Heart left ventricle (tissue), 16 donors: ENCODE measurements around the gene AFDN. TPM values are rescaled to one million over a fixed set of nuclear protein-coding genes. Genes with fewer than 3 reads are reported as not detected.

Experiments used
- ATAC-seq, 4 donors: fragments of 200-7000 bp; cut with Tn5 transposase; one replicate each; pipeline ENCODE4 v1.9.1; 2020 to 2022; ENCODE audit warnings: moderate library complexity in 4 of 4, mild to moderate bottlenecking in 3 of 4, moderate number of reproducible peaks in 1 of 4
- DNase-seq, 5 donors: peaks; one replicate each; pipeline ENCODE4 v3.0.0-alpha.2; 2020
- H3K27ac ChIP-seq, 12 donors: fragments of 200-600 bp; sonication (generic) in 4 of 12; one replicate each; pipeline versions ENCODE4 v1.5.0 to v1.8.0; 2016 to 2022; ENCODE audit warnings: mild to moderate bottlenecking in 2 of 12
- H3K27me3 ChIP-seq, 9 donors: fragments of 200-600 bp; sonication (generic) in 2 of 9; one replicate each; pipeline versions ENCODE4 v1.5.1 to v1.8.0; 2016 to 2022; ENCODE audit warnings: mild to moderate bottlenecking in 3 of 9
- H3K36me3 ChIP-seq, 9 donors: fragments of 200-600 bp; sonication (generic) in 2 of 9; one replicate each; pipeline versions ENCODE4 v1.5.0 to v1.8.0; 2018 to 2022; ENCODE audit warnings: mild to moderate bottlenecking in 2 of 9
- H3K4me1 ChIP-seq, 12 donors: fragments of 200-600 bp; sonication (generic) in 4 of 12; one replicate each; pipeline versions ENCODE4 v1.5.0 to v1.8.0; 2016 to 2022; ENCODE audit warnings: mild to moderate bottlenecking in 3 of 12
- H3K4me3 ChIP-seq, 12 donors: fragments of 200-600 bp; sonication (generic) in 4 of 12; one replicate each; pipeline versions ENCODE4 v1.5.0 to v1.8.0; 2017 to 2022; ENCODE audit warnings: mild to moderate bottlenecking in 9 of 12, moderate library complexity in 4 of 12
- H3K9me3 ChIP-seq, 12 donors: fragments of 200-600 bp; sonication (generic) in 4 of 12; one replicate each; pipeline versions ENCODE4 v1.5.0 to v1.8.0; 2016 to 2022; ENCODE audit warnings: mild to moderate bottlenecking in 1 of 12
- POLR2A ChIP-seq, 2 donors: fragments of 450-650 bp; IDR thresholded peaks; one replicate each; pipeline ENCODE4 v1.6.1; 2017; ENCODE audit warnings: antibody characterized with exemption in 2 of 2, mild to moderate bottlenecking in 2 of 2, moderate library complexity in 2 of 2
- WGBS, 4 donors: extraction: QIAGEN DNeasy Blood & Tissue Kit in 2 of 4; methylation state at CpG; one replicate each; pipeline versions ENCODE4 v1.1.5 to v1.1.7; 2013 to 2018; 5-methylcytosine and 5-hydroxymethylcytosine counted together
- intact Hi-C, 10 donors: fragments of 100-400 bp; cut with DNase I; formaldehyde crosslinking; loops; one replicate each; pipeline versions ENCODE4 v1.11.1 to v1.14.2; 2022
- polyA plus RNA-seq, 2 donors: library from polyadenylated mRNA; stranded (reverse); fragments of 200-250 nt; gene quantifications; one replicate each; pipeline ENCODE4 v1.2.3, GENCODE V29; 2013
- total RNA-seq, 9 donors: library from RNA; depleted of rRNA in 2 of 9; stranded (reverse); fragments of >200 nt in 2 of 9; fragmentation: NEBNext Ultra II Directional in 3 of 9; extraction: Animal tissue kit (Norgen Biotek cat#: 25700) in 3 of 9; gene quantifications; one replicate each; pipeline versions ENCODE4 v1.1.0 to v1.2.4, GENCODE V29; 2016 to 2023
- TF ChIP-seq, protein P1 (sequence below), 12 donors: fragments of 200-600 bp; sonication (generic) in 4 of 12; IDR thresholded peaks; one replicate each; pipeline versions ENCODE4 v1.5.0 to v1.8.0; 2018 to 2022; ENCODE audit warnings: antibody characterized with exemption in 12 of 12, mild to moderate bottlenecking in 5 of 12
- donor health status: ischemic (EF 13 %, LVEDD 7.1; RV severe dilation, severe dysfunction).
- donor health status: healthy with polysubstance abuse.
- donor health status: DM: no; HTN: yes; CAD: no.
- donor health status: DM: no; HTN: no; CAD: no.
- donor health status: ischemic (EF 25% LVEDD 6.9; RV normal size, moderate dysfunction).
- donor health status: ischemic (EF 25% LVEDD 5.7; RV mildly dilated, moderate dysfunction).
- donor health status: healthy.
- donor health status: DM: yes; HTN: yes; CAD: no.
- donor health status: ischemic (EF 35%, LVEDD 5.7; RV mildly dilated, moderate dysfunction).
- donor health status: nonischemic (EF 11% LVEDD 7.7; RV severe dilation, severe dysfunction).
- donor health status: DM: yes; HTN: yes; CAD: no.
- donor health status: PGD.
- donor health status: ischemic (EF 29% LVEDD 5.4; RV normal size, mild dysfunction).
- donor health status: nonischemic (EF 23%, LVEDD 6.1; RV moderate dilation, normal function).

Gene AFDN
- total and polyA plus RNA-seq, 11 donors, result 27.6 to 100 (median 50.4) TPM

- Histone ChIP-seq H3K27ac (peak overlapping the region in 7 of 12 donors; percentile 2 to 62 (median 31)), H3K4me3 (peak overlapping the region in 1 of 12 donors; percentile 18), H3K9me3 (no peaks in the 10 kb centered on the region), H3K4me1 (peaks cover 0 to 22% (median 9%) of the 10 kb centered on the region in 12 donors), H3K36me3 (peaks cover 0 to 67% (median 37%) of the 10 kb centered on the region in 9 donors), H3K27me3 (no peaks in the 10 kb centered on the region)
- ATAC-seq (peak; percentile 96 to 99 (median 98)), DNase-seq (peak in 4 of 5 donors; percentile 34 to 71 (median 62))
- TF ChIP-seq POLR2A (IDR thresholded peaks at IDR 0.05), result peak in 1 of 2 donors; percentile 37
- TF ChIP-seq, protein P1, sequence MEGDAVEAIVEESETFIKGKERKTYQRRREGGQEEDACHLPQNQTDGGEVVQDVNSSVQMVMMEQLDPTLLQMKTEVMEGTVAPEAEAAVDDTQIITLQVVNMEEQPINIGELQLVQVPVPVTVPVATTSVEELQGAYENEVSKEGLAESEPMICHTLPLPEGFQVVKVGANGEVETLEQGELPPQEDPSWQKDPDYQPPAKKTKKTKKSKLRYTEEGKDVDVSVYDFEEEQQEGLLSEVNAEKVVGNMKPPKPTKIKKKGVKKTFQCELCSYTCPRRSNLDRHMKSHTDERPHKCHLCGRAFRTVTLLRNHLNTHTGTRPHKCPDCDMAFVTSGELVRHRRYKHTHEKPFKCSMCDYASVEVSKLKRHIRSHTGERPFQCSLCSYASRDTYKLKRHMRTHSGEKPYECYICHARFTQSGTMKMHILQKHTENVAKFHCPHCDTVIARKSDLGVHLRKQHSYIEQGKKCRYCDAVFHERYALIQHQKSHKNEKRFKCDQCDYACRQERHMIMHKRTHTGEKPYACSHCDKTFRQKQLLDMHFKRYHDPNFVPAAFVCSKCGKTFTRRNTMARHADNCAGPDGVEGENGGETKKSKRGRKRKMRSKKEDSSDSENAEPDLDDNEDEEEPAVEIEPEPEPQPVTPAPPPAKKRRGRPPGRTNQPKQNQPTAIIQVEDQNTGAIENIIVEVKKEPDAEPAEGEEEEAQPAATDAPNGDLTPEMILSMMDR (IDR thresholded peaks at IDR 0.05), result peak in 2 of 12 donors; percentile 18 to 22
- 17 to 35% (median 24%) methylated on average over 10 of the region's 10 CpGs for WGBS, 4 donors
- intact Hi-C loops, result loop anchor here in 9 of 10 donors (2.0 to 10.0 kb wide), 6 partner anchors 145 to 448 kb away; no protein-coding TSS in a partner anchor
These were observed 80.2 kb downstream of the AFDN start for GRCh38 chr6:167906899-167907298.

DNA sequence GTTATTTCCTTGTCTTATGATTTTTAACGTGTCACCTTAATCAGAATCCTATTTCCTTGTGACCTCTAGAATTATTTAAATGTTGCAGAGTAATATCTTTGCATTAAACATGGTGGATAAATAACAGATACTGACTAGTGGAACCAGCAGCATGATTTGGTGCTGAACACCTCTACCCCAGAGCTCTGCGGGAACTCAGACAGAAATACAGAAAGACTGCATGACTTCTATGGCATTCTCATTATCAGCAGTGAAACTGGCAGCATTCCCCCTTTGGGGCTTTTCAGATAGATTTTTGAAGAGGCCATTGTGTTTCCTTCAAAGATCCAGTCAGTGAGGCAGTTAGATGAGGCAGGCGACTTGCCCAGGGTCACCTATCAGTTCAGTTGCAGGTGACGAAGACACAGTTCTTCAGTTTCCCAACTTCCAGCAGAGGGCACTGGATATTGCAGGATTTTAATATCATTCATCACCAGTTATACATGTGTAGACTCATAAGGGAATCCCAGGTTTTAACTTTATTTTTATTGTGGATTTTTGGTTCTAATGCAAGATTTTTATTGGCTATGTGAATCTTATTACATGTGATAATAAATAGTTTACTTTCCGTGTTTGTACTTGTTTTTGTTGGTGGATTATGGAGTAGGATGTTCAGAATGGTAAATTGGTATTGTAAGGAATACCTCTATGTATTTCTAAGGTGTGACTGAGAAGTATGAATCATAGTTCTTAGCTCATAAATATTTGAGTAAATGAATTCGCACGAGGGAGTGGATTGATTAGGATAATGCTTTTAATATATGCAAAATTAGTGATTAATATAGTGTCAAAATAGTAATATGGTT lies 81.3 kb downstream of the AFDN start:
- WGBS, 4 donors, result 54 to 81% (median 72%) methylated on average over 7 of the region's 7 CpGs
- no peaks in the 10 kb centered on the region for H3K27me3 ChIP-seq
- no peaks in the 10 kb centered on the region for H3K9me3 ChIP-seq
- intact Hi-C loops, result loop anchor here in 9 of 10 donors (1.0 to 10.0 kb wide), 7 partner anchors 144 to 447 kb away; no protein-coding TSS in a partner anchor
- H3K4me1 ChIP-seq, result peaks cover 0 to 22% (median 9%) of the 10 kb centered on the region in 12 donors
- peak overlapping the region in 1 of 12 donors; percentile 62 for H3K27ac ChIP-seq
- TF ChIP-seq POLR2A (IDR thresholded peaks at IDR 0.05), result no peak
- TF ChIP-seq, protein P1 (IDR thresholded peaks at IDR 0.05), result peak; percentile 33 to 77 (median 62)
- no peak for DNase-seq
- ATAC-seq, result peak in 2 of 4 donors; percentile 61 to 64
- peaks cover 0 to 69% (median 33%) of the 10 kb centered on the region in 9 donors for H3K36me3 ChIP-seq
- peak overlapping the region in 1 of 12 donors; percentile 12 for H3K4me3 ChIP-seq

GRCh38 chr6:167910007-167910406 lies 83.3 kb downstream of the AFDN start:
- DNase-seq (no peak), ATAC-seq (no peak)
- TF ChIP-seq, protein P1 (IDR thresholded peaks at IDR 0.05), result no peak
- TF ChIP-seq POLR2A (IDR thresholded peaks at IDR 0.05), result no peak
- no peak overlapping the region for H3K27ac ChIP-seq
- no peaks in the 10 kb centered on the region for H3K27me3 ChIP-seq
- intact Hi-C loops, result loop anchor here in 4 of 10 donors (2.0 to 10.0 kb wide), 5 partner anchors 145 to 695 kb away; no protein-coding TSS in a partner anchor
- H3K36me3 ChIP-seq, result peaks cover 0 to 69% (median 40%) of the 10 kb centered on the region in 9 donors
- H3K4me1 ChIP-seq, result peaks cover 0 to 22% (median 9%) of the 10 kb centered on the region in 12 donors
- no peak overlapping the region for H3K4me3 ChIP-seq
- H3K9me3 ChIP-seq, result no peaks in the 10 kb centered on the region

DNA sequence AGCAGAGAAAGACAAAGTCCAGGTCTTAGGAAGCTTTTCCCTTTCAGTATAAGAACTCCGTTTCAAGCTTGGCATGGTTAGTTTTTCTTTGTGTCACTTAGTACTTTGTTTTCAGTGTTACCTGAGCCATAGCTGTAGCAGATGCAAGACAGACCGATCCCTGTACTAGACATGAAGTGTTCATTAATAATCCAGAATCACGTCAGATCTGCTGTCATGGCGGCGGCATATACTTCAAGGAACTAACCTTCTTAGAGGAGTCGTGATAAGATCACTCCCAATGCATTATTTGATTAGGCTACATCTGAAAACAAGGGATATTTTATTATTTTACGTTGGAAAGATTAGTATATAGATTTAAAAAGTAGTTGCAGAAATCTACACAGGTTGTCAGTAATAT lies 83.9 kb downstream of the AFDN start:
- DNase-seq (no peak), ATAC-seq (no peak)
- 88 to 94% (median 90%) methylated on average over 7 of the region's 7 CpGs for WGBS, 4 donors
- TF ChIP-seq, protein P1 (IDR thresholded peaks at IDR 0.05), result no peak
- TF ChIP-seq POLR2A (IDR thresholded peaks at IDR 0.05), result no peak
- H3K4me3 ChIP-seq, result no peak overlapping the region
- H3K4me1 ChIP-seq, result peaks cover 0 to 22% (median 9%) of the 10 kb centered on the region in 12 donors
- no peaks in the 10 kb centered on the region for H3K27me3 ChIP-seq
- no peaks in the 10 kb centered on the region for H3K9me3 ChIP-seq
- intact Hi-C loops, result loop anchor here in 4 of 10 donors (2.0 to 10.0 kb wide), 5 partner anchors 144 to 696 kb away; no protein-coding TSS in a partner anchor
- H3K27ac ChIP-seq, result no peak overlapping the region
- H3K36me3 ChIP-seq, result peaks cover 0 to 69% (median 42%) of the 10 kb centered on the region in 9 donors
